GM23338 (cell line): ENCODE measurements around the gene HOXD9. TPM values are rescaled to one million over a fixed set of nuclear protein-coding genes. Genes with fewer than 3 reads are reported as not detected.

Experiments used
- ATAC-seq: fragments of 200-7000 bp; cut with Tn5 transposase; 3 replicates; pipeline ENCODE4 v1.9.1; 2020
- DNase-seq: peaks from one replicate; pipeline ENCODE4 v3.0.0-alpha.2; 2015; ENCODE audit warnings: low spot score
- H2AFZ ChIP-seq: fragments of 200-600 bp; sonication (generic); 2 replicates; pipeline ENCODE4 v1.8.0; 2016; ENCODE audit warnings: antibody characterized with exemption, mild to moderate bottlenecking, moderate library complexity
- H3F3A ChIP-seq: fragments of 200-600 bp; sonication (generic); replicated peaks from 2 replicates; pipeline ENCODE4 v1.8.0; 2017; ENCODE audit warnings: antibody characterized with exemption, mixed run types, low read depth
- H3K27ac ChIP-seq: fragments of 200-600 bp; sonication (generic); 2 replicates; pipeline ENCODE4 v1.6.1; 2016; ENCODE audit warnings: low read depth
- H3K27me3 ChIP-seq: fragments of 200-600 bp; sonication (generic); 2 replicates; pipeline ENCODE4 v1.8.0; 2016; ENCODE audit warnings: mild to moderate bottlenecking, mixed run types, moderate library complexity; ENCODE audit not compliant: insufficient read depth
- H3K36me3 ChIP-seq: fragments of 200-600 bp; sonication (generic); 2 replicates; pipeline ENCODE4 v1.8.0; 2016; ENCODE audit warnings: mild to moderate bottlenecking; ENCODE audit not compliant: insufficient read depth
- H3K4me1 ChIP-seq: fragments of 200-600 bp; sonication (generic); 2 replicates; pipeline ENCODE4 v1.8.0; 2016; ENCODE audit warnings: mild to moderate bottlenecking, moderate library complexity; ENCODE audit not compliant: insufficient read depth
- H3K4me2 ChIP-seq: fragments of 200-600 bp; sonication (generic); 2 replicates; pipeline ENCODE4 v1.7.1; 2017; ENCODE audit warnings: mixed run types
- H3K4me3 ChIP-seq: fragments of 200-600 bp; sonication (generic); 2 replicates; pipeline ENCODE4 v1.6.1; 2016; ENCODE audit warnings: mixed run types
- H3K79me2 ChIP-seq: fragments of 200-600 bp; sonication (generic); replicated peaks from 2 replicates; pipeline ENCODE4 v1.8.0; 2017; ENCODE audit warnings: mild to moderate bottlenecking; ENCODE audit not compliant: insufficient read depth
- H3K9me2 ChIP-seq: fragments of 200-600 bp; sonication (generic); 2 replicates; pipeline ENCODE4 v1.8.0; 2017; ENCODE audit not compliant: insufficient read depth
- H4K20me1 ChIP-seq: fragments of 200-600 bp; sonication (generic); replicated peaks from 2 replicates; pipeline ENCODE4 v1.8.0; 2017; ENCODE audit warnings: mild to moderate bottlenecking; ENCODE audit not compliant: insufficient read depth
- H3K27ac Mint-ChIP-seq: 2 replicates; pipeline ENCODE4 v1.8.0; 2020; ENCODE audit warnings: inconsistent platforms, mild to moderate bottlenecking, moderate library complexity, mixed read lengths
- H3K27me3 Mint-ChIP-seq: 3 replicates; pipeline ENCODE4 v1.8.0; 2022; ENCODE audit warnings: low read depth, mild to moderate bottlenecking, moderate library complexity, mixed read lengths, inconsistent platforms; ENCODE audit not compliant: insufficient read depth, poor library complexity
- H3K36me3 Mint-ChIP-seq: 3 replicates; pipeline ENCODE4 v1.8.0; 2021; ENCODE audit warnings: low read depth, mild to moderate bottlenecking, inconsistent platforms, moderate library complexity, mixed read lengths
- H3K4me1 Mint-ChIP-seq: 3 replicates; pipeline ENCODE4 v1.8.0; 2020; ENCODE audit warnings: mild to moderate bottlenecking, inconsistent platforms, mixed read lengths
- H3K4me3 Mint-ChIP-seq: 3 replicates; pipeline ENCODE4 v1.8.0; 2021; ENCODE audit warnings: moderate library complexity, mild to moderate bottlenecking, inconsistent platforms, mixed read lengths
- H3K9me3 Mint-ChIP-seq: 3 replicates; pipeline ENCODE4 v1.8.0; 2020; ENCODE audit warnings: moderate library complexity, mild to moderate bottlenecking, inconsistent platforms, mixed read lengths
- EZH2 ChIP-seq: fragments of 200-600 bp; sonication (generic); IDR thresholded peaks from one replicate; pipeline ENCODE4 v1.8.0; 2017; ENCODE audit warnings: antibody characterized with exemption, mild to moderate bottlenecking, low read depth; ENCODE audit not compliant: unreplicated experiment
- ZNF114 ChIP-seq: fragments of 250-450 bp; sonication (Bioruptor Pico); IDR thresholded peaks from 2 replicates; pipeline ENCODE4 v1.5.0; 2020; ENCODE audit warnings: mild to moderate bottlenecking, moderate library complexity
- microRNA counts: library from miRNA; unstranded; fragments of <30 nt; microRNA quantifications from one replicate; lab custom pipeline; 2017
- microRNA-seq: library from miRNA; unstranded; fragments of <30 nt; microRNA quantifications from one replicate; pipeline ENCODE4, GENCODE V29; 2017
- polyA plus RNA-seq: library from polyadenylated mRNA; unstranded; fragments of >200 nt; fragmentation: Nextera tagmentation; extraction: Ambion mirVana; gene quantifications from 2 replicates; pipeline ENCODE4 v1.2.1, GENCODE V29; 2016
- small RNA-seq: library from RNA; depleted of rRNA; stranded (forward); fragments of <200 nt; gene quantifications from one replicate; pipeline ENCODE3, GENCODE V24; 2014; ENCODE audit warnings: low replicate concordance
- total RNA-seq: library from RNA; depleted of rRNA; stranded (reverse); fragments of >200 nt; shearing (Covaris generic); gene quantifications from 2 replicates; pipeline ENCODE4 v1.2.3, GENCODE V29; 2014; rRNA removed

HOXD9 gene
- total and polyA plus RNA-seq, 2 experiments from 2014 or later: not detected

DNA sequence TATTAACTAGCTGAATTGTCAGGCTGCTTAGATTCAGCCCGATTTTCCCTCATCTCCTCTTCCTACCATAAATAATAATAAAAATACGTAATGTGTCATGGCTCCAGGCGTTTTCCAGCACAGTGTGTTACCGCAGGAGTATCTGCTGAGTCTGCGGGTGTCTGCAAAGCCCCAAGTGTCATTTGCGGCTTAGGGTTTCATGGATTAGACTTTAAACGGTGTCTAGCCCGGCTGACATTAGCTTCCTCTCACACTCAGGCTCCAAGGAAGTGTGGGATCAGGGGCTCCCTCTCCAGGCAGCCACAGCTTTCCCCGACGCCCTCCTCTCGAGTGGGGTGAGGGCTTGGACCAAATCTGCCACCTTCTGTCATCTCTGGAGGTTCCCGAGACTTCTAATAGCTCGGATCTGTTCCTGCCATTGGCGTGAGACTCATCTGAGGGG is 51.9 kb downstream of the HOXD9 start:
- no peak for DNase-seq
- no peak overlapping the region for H2AFZ ChIP-seq
- no peaks in the 10 kb centered on the region for H3K9me2 ChIP-seq
- Mint-ChIP-seq H3K4me3 (peak overlapping the region; percentile 68; the same call in 1 of the 3 replicates), H3K27me3 (peaks cover 100% of the 10 kb centered on the region), H3K4me1 (peaks cover 55% of the 10 kb centered on the region), H3K27ac (no peak overlapping the region), H3K9me3 (peaks cover 3% of the 10 kb centered on the region; the same call in 2 of the 3 replicates), H3K36me3 (no peaks in the 10 kb centered on the region)
- ATAC-seq: no peak
- H3F3A ChIP-seq: peaks cover 45% of the 10 kb centered on the region
- TF ChIP-seq ZNF114 (CRISPR knock-in tag) (no peak), EZH2 (peak; percentile 72)
- H4K20me1 ChIP-seq: peaks cover 48% of the 10 kb centered on the region
- H3K27ac ChIP-seq: no peak overlapping the region
- peak overlapping the region; percentile 57 for H3K4me3 ChIP-seq
- no peaks in the 10 kb centered on the region; the same call in 1 of the 2 replicates for H3K36me3 ChIP-seq
- peaks cover 56% of the 10 kb centered on the region for H3K4me1 ChIP-seq
- H3K27me3 ChIP-seq: peaks cover 100% of the 10 kb centered on the region
- H3K4me2 ChIP-seq: peak overlapping the region; percentile 84
- no peaks in the 10 kb centered on the region for H3K79me2 ChIP-seq

MicroRNAs within 50 kb of the gene (microRNA counts, 767-probe panel; counts per million panel counts)
- not detected for microRNA hsa-miR-10b-5p (lab: Ali Mortazavi, UCI)

Small RNAs within 50 kb of the gene (microRNA-seq; reads per million reads assigned to microRNA genes)
- gene MIR10B: 3.8 reads per million, percentile 15 among the genes with 10 or more reads in this experiment

Small RNAs within 50 kb of the gene (small RNA-seq; reads per million reads assigned to genes)
- 13.4 reads per million, percentile 97 among the genes with 10 or more reads in this experiment for gene MIR10B

Other genes starting within 250 kb of the HOXD9 start
- gene LNPK, start 120.5 kb upstream of the HOXD9 start, total RNA-seq: 6.1 and 8.1 TPM in 2 replicates
- 5.2 and 5.4 TPM in 2 replicates for gene LNPK, start 120.5 kb upstream of the HOXD9 start, polyA plus RNA-seq
- 0.03 and 0.04 TPM in 2 replicates for gene EVX2, start 38.8 kb upstream of the HOXD9 start, total RNA-seq
- gene EVX2, start 38.8 kb upstream of the HOXD9 start, polyA plus RNA-seq: not detected in 2 replicates
- gene HOXD13, start 30.0 kb upstream of the HOXD9 start, total RNA-seq: 0.47 TPM in 1 of 2 replicates, not detected in the other
- not detected in 2 replicates for gene HOXD13, start 30.0 kb upstream of the HOXD9 start, polyA plus RNA-seq
- not detected in 2 replicates for gene HOXD12, start 22.9 kb upstream of the HOXD9 start, total RNA-seq
- not detected in 2 replicates for gene HOXD12, start 22.9 kb upstream of the HOXD9 start, polyA plus RNA-seq
- gene HOXD11, start 15.4 kb upstream of the HOXD9 start, total RNA-seq: not detected in 2 replicates
- gene HOXD11, start 15.4 kb upstream of the HOXD9 start, polyA plus RNA-seq: not detected in 2 replicates
- gene HOXD10, start 5.9 kb upstream of the HOXD9 start, total RNA-seq: not detected in 2 replicates
- not detected in 2 replicates for gene HOXD10, start 5.9 kb upstream of the HOXD9 start, polyA plus RNA-seq
- gene HOXD8, start 7.0 kb downstream of the HOXD9 start, total RNA-seq: not detected in 2 replicates
- gene HOXD8, start 7.0 kb downstream of the HOXD9 start, polyA plus RNA-seq: not detected in 2 replicates
- gene HOXD4, start 28.8 kb downstream of the HOXD9 start, total RNA-seq: not detected in 2 replicates
- gene HOXD4, start 28.8 kb downstream of the HOXD9 start, polyA plus RNA-seq: not detected in 2 replicates
- not detected in 2 replicates for gene HOXD3, start 34.6 kb downstream of the HOXD9 start, total RNA-seq
- gene HOXD3, start 34.6 kb downstream of the HOXD9 start, polyA plus RNA-seq: not detected in 2 replicates
- gene HOXD1, start 65.9 kb downstream of the HOXD9 start, total RNA-seq: 0.39 TPM in 1 of 2 replicates, not detected in the other
- gene HOXD1, start 65.9 kb downstream of the HOXD9 start, polyA plus RNA-seq: not detected in 2 replicates
- 37.5 and 51.8 TPM in 2 replicates for gene MTX2, start 146.7 kb downstream of the HOXD9 start, total RNA-seq
- gene MTX2, start 146.7 kb downstream of the HOXD9 start, polyA plus RNA-seq: 81.7 and 93.4 TPM in 2 replicates